ENCODE results near the gene HTR6.

Gene HTR6

DNA sequence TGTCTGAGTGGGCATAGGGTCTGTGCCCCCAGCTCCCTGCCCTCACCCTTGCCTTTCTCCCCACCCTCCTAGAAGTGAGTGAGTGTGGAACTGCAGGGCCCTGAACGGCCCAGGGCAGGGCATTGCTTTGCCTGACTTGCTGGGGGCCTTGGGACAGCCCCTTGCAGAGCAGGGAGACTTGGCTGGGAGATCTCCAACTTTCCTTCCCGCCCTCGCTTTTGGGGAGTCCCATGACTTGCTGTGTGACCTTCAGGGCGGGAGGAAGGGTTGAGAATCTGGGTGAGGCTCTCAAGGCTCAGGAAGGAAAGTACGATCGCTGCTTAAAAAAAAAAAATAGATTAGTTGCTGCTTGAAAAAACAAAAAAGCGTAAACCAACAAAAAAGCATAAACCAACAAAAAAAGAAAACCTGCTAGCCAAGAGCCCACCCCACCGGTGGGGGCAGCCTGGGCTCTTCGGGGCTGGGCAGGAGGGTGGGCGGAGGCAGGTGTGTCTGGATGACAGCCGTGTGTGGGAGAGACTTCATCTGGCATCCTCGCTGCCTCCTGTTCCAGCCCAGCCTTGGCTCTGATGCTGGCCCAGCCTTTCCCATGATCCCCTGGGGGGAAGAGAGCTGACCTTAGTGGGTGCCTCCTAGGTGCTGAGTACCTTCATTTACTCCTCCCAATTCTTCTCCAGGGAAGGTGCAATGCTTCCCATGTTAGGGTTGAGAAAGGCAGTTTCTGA is 14.1 kb upstream of the HTR6 start:
- no peak for DNase-seq (ENCODE audit: low read depth)
- H3K4me3 ChIP-seq (ENCODE audit: low read depth, low read length), result peak overlapping the region; percentile 12
- TF ChIP-seq, protein P1, sequence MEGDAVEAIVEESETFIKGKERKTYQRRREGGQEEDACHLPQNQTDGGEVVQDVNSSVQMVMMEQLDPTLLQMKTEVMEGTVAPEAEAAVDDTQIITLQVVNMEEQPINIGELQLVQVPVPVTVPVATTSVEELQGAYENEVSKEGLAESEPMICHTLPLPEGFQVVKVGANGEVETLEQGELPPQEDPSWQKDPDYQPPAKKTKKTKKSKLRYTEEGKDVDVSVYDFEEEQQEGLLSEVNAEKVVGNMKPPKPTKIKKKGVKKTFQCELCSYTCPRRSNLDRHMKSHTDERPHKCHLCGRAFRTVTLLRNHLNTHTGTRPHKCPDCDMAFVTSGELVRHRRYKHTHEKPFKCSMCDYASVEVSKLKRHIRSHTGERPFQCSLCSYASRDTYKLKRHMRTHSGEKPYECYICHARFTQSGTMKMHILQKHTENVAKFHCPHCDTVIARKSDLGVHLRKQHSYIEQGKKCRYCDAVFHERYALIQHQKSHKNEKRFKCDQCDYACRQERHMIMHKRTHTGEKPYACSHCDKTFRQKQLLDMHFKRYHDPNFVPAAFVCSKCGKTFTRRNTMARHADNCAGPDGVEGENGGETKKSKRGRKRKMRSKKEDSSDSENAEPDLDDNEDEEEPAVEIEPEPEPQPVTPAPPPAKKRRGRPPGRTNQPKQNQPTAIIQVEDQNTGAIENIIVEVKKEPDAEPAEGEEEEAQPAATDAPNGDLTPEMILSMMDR (conservative IDR thresholded peaks at IDR 0.05; ENCODE audit: low read depth, low read length), result no peak

- peak; percentile 66 for DNase-seq (ENCODE audit: low read depth)
- H3K4me3 ChIP-seq (ENCODE audit: low read depth, low read length), result no peak overlapping the region
- TF ChIP-seq, protein P1 (conservative IDR thresholded peaks at IDR 0.05; ENCODE audit: low read depth, low read length), result peak; percentile 77
These were observed 13.4 kb upstream of the HTR6 start for GRCh38 chr1:19651141-19651737.

DNA sequence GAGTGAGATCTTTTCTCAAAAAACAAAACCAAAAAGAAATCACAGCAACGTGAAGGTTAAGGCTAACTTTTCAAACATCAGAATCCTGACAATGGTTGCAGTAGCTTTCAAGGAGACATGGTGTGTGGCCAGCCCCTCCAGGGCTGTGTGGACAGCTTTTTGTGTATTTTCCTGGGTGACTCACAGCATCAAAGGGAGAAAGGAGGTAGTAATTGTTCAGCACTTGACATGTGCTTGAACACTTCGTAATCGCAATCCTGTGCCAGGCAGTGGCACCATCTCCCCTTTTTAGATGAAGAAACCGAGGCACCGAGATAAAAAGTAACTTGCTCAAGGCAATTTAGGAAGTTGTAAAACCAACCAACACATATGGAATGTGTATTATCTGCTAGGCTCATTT is 10.3 kb upstream of the HTR6 start:
- H3K4me3 ChIP-seq (ENCODE audit: low read depth, low read length), result no peak overlapping the region
- TF ChIP-seq, protein P1 (conservative IDR thresholded peaks at IDR 0.05; ENCODE audit: low read depth, low read length), result no peak
- no peak for DNase-seq (ENCODE audit: low read depth)

DNA sequence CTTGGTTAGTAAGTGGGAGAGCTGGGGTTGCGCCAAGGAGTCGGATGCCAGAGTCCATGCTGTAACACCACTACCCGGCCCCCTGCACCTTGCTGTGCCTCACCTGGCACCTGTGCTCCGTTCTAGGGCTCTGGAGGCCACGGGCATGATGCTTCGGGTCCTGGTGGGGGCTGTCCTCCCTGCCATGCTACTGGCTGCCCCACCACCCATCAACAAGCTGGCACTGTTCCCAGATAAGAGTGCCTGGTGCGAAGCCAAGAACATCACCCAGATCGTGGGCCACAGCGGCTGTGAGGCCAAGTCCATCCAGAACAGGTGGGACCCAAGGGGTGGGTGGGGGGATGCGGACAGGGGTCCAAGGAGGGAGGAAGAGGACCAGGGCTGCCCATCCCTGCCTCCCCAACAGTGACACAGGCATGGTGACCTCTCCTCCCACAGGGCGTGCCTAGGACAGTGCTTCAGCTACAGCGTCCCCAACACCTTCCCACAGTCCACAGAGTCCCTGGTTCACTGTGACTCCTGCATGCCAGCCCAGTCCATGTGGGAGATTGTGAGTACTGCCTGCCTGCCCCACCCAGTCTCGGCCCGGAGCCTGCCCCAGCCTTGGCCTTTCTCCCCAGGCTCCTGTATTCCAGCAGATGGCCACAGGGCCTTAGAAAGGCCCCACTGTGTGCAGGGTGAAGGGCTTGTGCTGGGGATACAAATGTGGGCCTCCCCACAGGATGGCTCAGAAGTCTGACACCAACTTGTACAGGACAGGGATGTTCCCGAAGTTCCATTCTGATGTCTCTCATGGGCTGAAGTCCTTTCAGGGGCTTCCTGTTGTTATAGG is 9.6 kb upstream of the HTR6 start:
- no peak overlapping the region for H3K4me3 ChIP-seq (ENCODE audit: low read depth, low read length)
- TF ChIP-seq, protein P1 (conservative IDR thresholded peaks at IDR 0.05; ENCODE audit: low read depth, low read length), result no peak
- DNase-seq (ENCODE audit: low read depth), result no peak

DNA sequence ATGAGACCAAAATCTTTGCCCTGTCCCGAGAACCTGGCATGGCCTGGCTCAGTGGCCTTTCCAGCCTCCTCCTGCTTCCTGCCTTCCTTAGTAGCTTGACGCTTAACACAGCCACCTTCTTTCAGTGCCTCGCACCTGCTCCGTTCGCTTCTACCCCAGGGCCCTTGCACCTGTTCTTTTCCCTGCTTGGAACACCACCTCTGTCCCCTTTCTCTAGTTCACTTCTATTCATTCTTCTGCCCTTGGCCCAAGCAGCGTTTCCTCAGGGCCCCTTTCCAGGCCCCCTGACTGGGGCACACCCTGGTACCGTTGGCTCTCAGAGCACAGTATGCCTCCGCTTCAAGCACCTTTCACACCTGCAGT is 9.0 kb upstream of the HTR6 start:
- H3K4me3 ChIP-seq (ENCODE audit: low read depth, low read length), result no peak overlapping the region
- TF ChIP-seq, protein P1 (conservative IDR thresholded peaks at IDR 0.05; ENCODE audit: low read depth, low read length), result no peak

GRCh38 chr1:19656134-19656779 is 8.4 kb upstream of the HTR6 start:
- TF ChIP-seq, protein P1 (conservative IDR thresholded peaks at IDR 0.05; ENCODE audit: low read depth, low read length), result no peak
- no peak for DNase-seq (ENCODE audit: low read depth)

More for the DNA sequence above, 9.0 kb upstream of the HTR6 start:
- DNase-seq (ENCODE audit: low read depth), result no peak

More at GRCh38 chr1:19656134-19656779, 8.4 kb upstream of the HTR6 start:
- no peak overlapping the region for H3K4me3 ChIP-seq (ENCODE audit: low read depth, low read length)

All from choroid plexus epithelial cell (primary cell).